CD4-positive, alpha-beta T cell treated with Interleukin-15 for 4 hours (primary cell): ENCODE data around the gene AXIN1.
"Not testable (repeated sequence)": the region's sequence is repeated elsewhere in the genome, so short reads cannot be mapped to it uniquely, and the experiment has no call there.

Source experiments
- DNase-seq: peaks from one replicate; pipeline ENCODE4 v3.0.0-alpha.2; 2020; ENCODE audit warnings: low spot score

The AXIN1 gene

DNA sequence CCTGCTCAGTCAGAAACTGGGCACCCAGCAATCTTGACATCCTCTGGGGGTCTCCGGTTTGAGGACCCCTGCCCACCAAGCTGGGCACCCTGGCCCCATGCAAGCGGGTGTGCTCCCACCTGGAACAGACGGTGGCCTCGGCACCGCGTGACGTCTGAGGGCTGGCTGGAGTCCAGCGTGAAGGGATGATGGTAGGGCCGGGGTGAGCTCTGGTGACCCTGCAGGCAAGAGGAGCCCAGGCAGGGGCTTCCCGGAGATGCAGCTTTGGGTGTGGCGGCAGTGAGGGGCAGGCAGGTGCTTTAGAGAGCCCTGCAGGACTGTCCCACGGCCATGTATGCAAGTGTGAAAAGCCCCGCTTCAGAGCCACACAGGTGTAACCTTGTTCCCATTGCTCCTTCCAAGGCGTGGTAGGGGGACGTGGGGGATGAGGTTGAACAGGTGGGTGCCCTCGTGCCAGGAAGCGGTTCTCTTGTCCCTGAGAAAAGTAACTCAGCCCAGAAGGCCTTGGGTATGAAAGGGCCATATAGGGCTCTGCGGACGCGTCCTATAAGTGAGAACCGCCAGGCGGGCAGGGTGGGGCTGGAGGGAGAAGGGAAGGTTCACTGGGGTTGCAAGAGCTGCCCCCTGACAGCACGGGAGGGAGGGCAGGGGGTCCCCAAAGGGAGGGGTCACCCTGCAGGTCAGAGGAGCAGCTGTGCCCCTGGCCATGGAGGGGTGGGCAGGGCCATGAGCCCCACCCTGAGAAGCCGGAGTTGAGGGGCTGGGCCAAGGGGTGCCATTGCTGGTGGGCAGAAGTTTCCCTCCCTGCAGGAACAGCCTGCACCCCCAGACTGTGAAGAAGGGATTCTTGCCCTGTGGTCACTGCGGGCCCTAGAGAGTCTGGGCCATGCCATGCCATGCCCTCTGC lies 86.0 kb downstream of the AXIN1 start:
- no peak for DNase-seq

DNA sequence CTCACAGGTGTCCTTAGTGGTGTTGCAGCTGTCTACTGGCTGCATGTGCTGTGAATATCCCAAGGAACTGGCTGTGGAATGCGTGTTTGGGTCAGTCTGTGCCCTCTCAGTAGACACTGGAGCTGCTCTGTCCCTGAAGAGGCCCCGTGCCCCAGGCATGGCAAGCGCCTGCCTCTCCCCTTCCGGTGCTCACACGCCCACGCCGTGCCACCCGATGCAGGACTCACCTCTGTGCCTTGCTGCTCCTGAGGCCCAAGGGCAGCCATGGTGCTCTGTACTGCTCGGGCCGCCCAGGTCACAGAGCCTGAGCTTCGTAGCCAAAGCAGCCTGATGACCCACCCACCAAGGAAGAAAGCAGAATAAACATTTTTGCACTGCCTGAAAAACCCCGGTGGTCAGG lies 86.8 kb downstream of the AXIN1 start:
- DNase-seq: no peak

GRCh38 chr16:265002-265529 lies 87.5 kb downstream of the AXIN1 start:
- DNase-seq: no peak

GRCh38 chr16:264440-264951 lies 88.0 kb downstream of the AXIN1 start:
- DNase-seq: no peak

GRCh38 chr16:263944-264343 lies 88.6 kb downstream of the AXIN1 start:
- no peak for DNase-seq

DNA sequence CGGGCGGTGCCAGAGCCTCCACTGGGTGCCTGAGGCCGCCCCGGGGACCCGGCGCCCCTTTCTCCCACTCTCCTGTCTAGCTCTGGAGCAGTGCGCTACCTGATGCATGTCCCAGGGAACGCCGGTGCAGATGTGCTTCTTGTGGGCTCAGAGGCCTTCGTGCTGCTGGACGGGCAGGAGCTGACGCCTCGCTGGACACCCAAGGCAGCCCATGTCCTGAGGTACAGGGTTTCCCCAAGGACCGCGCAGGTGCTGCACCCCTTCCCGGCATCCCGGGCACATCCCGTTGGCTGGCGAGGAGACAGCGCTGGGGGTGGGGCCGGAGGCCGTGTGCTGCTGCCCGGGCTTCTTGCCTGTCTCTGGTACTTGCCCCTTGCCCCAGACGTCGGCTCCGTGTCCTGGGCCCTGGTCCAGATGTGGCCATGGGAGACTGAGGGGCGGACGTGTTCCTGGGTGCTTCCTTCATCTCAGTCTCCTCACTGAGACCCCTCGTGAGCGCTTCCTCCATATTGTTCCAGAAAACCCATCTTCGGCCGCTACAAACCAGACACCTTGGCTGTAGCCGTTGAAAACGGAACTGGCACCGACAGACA lies 89.2 kb downstream of the AXIN1 start:
- DNase-seq: no peak

DNA sequence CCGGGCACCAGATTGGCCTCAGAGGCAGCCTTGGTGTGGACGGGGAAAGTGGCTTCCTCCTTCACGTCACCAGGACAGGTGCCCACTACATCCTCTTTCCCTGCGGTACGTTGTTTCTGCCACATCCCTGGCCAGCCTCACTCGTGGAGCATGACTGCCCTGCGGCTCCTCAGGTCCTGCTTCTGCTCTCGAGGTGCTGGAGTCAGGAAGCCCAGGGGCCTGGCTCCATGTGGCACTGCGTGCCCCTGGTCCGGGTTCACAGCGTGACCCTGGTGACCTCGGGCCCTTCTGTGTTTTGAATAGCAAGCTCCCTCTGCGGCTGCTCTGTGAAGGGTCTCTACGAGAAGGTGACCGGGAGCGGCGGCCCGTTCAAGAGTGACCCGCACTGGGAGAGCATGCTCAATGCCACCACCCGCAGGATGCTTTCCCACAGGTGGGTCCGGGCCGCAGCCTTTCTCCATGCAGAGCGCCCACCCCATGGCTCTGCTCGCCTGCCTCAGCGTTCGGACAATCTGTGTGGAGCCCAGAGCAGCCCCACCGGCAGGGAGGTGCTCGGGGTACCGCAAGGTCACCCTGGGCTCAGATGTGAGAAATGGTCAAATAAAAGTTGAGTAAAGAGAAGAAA lies 90.3 kb downstream of the AXIN1 start:
- no peak for DNase-seq

DNA sequence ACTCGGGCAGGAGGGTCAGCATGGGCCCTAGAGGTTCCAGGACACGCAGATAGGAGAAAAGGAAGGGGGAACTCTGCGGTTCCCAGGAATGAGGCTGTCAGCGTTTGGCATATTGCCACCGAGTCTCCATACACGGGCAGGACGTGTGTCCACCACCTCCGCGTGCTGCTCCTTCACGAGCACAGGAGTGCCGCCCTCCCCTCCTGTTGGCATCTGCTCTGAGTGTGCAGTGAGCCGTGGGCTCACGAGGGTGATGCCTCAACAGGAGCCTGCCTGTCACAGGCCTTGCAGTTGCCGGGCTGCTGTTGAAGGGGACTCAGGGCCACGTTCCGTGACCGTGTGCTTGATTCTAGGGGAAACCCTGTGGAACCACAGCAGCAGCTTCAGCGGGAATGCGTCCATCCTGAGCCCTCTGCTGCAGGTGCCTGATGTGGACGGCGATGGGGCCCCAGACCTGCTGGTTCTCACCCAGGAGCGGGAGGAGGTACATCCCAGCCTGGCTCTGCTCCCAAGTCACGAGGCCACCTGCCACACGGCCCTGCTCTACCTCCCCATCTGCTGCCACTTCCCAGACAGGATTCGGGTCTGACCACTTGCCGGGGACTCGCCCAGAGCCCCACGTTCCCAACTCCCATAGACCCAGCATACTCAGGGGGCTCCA lies 91.4 kb downstream of the AXIN1 start:
- no peak for DNase-seq

- no peak for DNase-seq
Measured at GRCh38 chr16:260326-260725, 92.2 kb downstream of the AXIN1 start.

- DNase-seq: no peak
Measured at GRCh38 chr16:259814-260253, 92.7 kb downstream of the AXIN1 start.

DNA sequence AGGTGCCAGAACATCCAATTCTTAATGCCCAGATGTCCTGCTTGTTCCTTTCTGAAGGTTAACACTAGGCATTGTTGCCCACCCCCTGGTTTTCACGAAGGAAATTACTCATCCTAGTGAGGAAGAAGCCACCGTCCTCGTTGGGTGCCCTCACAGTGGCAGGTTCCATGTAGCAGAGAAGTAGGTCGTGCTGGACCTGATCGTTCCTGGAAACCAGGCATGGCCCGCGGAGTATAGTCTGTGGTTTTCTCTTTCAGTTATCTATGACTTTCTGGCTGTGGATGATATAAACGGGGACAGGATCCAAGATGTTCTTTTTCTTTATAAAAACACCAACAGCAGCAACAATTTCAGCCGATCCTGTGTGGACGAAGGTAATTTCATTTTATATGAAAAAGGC lies 93.3 kb downstream of the AXIN1 start:
- no peak for DNase-seq

- DNase-seq: not testable (repeated sequence)
Measured at GRCh38 chr16:258091-258490, 94.4 kb downstream of the AXIN1 start.

- no peak for DNase-seq
Measured at GRCh38 chr16:255183-255582, 97.3 kb downstream of the AXIN1 start.

GRCh38 chr16:254461-254860 lies 98.1 kb downstream of the AXIN1 start:
- no peak for DNase-seq

- DNase-seq: no peak
Measured at GRCh38 chr16:253833-254232, 98.7 kb downstream of the AXIN1 start.

- peak; percentile 23 for DNase-seq
Measured at GRCh38 chr16:252366-253337, 99.9 kb downstream of the AXIN1 start.

GRCh38 chr16:249431-249830 lies 103.1 kb downstream of the AXIN1 start:
- no peak for DNase-seq

- DNase-seq: no peak
Measured at GRCh38 chr16:247027-247426, 105.5 kb downstream of the AXIN1 start.

GRCh38 chr16:245105-245504 lies 107.4 kb downstream of the AXIN1 start:
- no peak for DNase-seq

DNA sequence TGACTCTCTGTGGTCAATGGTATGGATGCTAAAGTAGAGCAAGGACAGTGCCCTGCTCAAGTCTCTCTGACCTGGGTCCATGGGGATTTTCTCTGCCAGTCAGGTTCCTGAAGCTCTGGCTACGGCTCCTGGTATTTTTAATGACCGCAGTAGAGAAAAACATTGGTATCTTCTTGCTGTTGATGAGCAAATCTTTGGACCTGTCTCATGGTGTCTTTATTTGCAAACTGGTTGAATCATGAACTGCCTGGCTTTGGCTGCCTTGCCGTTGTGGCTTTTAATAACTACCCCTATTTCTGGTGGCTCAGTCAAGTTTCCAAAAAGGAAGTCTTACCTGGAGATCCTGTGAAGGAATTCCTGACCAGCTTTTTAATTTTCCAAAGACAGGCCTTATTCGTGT lies 109.2 kb downstream of the AXIN1 start:
- DNase-seq: no peak

DNA sequence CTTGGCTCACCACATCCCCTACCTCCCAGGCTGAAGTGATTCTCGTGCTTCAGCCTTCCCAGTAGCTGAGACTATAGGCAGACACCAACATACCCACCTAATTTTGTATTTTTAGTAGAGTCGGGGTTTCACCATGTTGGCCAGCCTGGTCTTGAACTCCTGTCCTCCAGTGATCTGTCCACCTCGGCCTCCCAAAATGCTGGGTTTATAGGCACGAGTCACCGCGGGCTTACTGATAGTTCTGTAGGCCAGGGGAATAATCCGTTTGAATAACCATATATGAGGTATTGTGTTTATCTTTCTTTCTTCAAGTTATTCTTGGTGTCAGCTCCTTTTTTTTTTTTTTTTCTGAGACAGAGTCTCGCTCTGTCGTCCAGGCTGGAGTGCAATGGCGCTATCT lies 110.2 kb downstream of the AXIN1 start:
- DNase-seq: no peak
